Measurements from ENCODE around the gene FAM168A.
A peak's percentile ranks its signal among the peaks of the same experiment; 100 is the strongest.

- TF ChIP-seq CTCF (IDR thresholded peaks at IDR 0.05) = peak in 5 of 6 experiments; percentile 21 to 54 (median 42)
- no peak for TF ChIP-seq POLR2A (IDR thresholded peaks at IDR 0.05)
Measured at GRCh38 chr11:73478737-73479347, 119.1 kb downstream of the FAM168A start.
